GM19351 (cell line): Measurements from ENCODE around the gene HES3.

ENCODE experiments used
- ATAC-seq: cut with Tn5 transposase; IDR thresholded peaks from one replicate; pipeline ENCODE4 v1.9.1; 2021; ENCODE audit warnings: mild to moderate bottlenecking, moderate library complexity; ENCODE audit not compliant: unreplicated experiment

HES3 gene

GRCh38 chr1:6245086-6245868 lies 1.3 kb downstream of the HES3 start:
- peak; percentile 62 for ATAC-seq

DNA sequence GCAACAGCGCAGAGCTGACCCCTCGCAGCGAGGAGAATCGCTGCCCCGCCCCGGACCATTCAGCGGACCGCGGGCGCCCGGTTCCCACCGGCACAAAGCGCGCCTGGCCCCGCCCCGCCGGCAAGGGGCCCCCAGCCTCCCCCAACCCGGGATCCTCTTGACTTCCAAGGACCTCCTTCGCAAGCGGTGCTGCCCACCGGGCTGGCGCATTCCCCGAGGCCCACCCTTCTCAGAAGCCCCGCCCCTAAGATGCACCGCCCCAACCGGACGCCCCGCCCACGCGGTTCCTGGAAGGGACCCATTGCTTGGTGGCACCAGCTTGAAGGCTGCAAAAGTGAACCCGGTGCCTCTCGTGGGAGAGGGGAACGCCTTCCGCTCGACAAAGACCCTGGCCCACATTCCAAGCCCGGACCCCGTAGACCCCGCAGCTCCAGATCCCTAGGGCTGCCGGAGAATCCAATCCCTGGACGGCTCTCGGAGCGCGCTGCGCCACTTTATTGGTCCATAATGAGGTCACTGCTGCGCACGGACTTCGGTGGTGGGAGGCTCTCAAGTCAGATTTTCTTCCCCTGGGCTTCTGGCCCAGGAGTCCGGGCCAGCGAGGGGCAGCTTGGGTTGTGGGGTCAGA lies 2.0 kb downstream of the HES3 start:
- no peak for ATAC-seq

- no peak for ATAC-seq
Measured at GRCh38 chr1:6246497-6247467, 2.8 kb downstream of the HES3 start.

GRCh38 chr1:6247651-6248050 lies 3.7 kb downstream of the HES3 start:
- no peak for ATAC-seq

DNA sequence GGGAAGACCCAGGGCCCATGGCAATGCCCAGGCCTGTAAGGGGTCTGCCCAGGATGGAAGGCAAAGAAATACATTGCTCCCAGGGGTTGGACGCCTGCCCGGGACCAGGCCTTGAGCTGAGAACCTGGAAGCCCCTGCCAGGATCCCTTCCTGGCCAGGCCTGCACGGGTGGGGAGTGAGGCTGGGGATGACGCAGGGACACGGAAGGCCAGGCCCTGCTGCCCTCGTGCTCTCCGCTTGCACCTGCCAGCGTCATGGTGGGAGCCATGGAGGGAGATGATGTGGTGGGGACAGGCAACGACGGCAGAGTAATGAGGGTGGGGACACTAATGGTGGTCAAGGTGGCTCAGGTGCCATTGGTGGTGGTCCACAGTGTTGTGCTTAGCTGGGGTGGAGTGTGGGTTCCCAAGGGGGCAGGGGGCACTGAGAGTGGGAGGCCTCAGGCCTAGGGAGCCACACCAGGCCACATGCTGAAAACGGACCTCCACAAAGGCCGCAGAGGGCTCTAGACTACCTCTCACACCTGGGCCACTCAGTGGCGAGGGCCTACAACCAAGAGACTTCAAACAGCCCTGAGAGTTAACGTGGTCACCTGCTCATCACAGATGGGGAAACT lies 4.3 kb downstream of the HES3 start:
- no peak for ATAC-seq

GRCh38 chr1:6248932-6249738 lies 5.2 kb downstream of the HES3 start:
- no peak for ATAC-seq

- no peak for ATAC-seq
Measured at GRCh38 chr1:6249739-6250689, 6.0 kb downstream of the HES3 start.

GRCh38 chr1:6251233-6251632 lies 7.3 kb downstream of the HES3 start:
- no peak for ATAC-seq

- ATAC-seq, result no peak
Measured at GRCh38 chr1:6251681-6252373, 7.8 kb downstream of the HES3 start.

DNA sequence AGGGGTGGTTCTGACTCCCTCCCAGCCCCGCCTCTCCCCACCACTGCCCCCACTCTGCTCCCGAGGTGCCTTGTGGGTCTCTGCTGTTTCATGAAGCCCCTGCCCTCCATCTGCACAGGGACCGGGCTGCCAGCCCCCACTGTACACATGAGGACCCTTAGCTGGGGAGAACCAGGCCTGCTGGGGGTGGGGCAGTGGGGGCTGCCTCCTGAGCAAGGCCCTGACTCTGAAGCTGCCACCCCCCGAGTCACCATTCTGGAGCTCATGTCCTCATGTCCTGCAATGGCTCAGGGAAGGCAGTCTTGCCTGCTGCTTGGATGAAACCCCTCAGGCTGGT lies 8.4 kb downstream of the HES3 start:
- no peak for ATAC-seq

DNA sequence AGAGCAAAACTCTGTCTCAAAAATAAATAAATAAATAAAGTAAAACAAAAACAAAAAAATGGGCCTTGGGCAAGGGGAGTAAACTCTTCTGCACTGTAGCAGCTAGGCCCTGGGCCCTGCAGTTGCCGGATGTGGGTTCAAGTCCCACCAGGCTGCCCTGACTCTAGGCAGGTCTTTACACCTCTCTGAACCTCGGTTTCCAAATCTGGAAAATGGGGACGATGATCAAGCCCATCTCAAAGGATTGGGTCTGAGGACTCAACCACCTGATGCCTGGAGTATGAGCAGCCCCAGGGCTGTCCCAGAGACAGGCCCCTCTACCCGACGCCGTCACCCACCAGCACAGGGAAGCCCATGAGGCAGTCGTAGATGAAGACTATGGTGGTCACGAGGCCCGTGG lies 9.4 kb downstream of the HES3 start:
- ATAC-seq, result no peak

DNA sequence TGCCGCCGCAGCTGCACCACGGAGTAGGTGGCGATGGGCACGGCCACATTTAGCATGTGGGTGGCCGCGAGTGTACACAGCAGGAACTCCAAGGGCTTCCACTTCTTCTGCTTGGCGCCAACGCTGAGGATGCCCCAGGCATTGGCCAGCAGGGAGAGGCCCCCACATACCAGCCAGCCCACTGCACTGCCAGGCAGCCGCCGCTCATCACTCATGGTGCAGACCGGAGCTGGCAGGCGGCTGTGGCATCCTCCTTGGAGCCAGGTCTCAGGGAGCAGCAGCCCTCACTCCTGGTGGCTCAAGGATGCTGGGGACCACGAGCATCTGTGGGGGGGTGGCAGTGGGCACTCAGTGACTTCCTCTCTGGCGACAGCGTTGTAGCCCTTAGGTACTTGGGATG lies 10.7 kb downstream of the HES3 start:
- no peak for ATAC-seq

GRCh38 chr1:6256645-6257044 lies 12.7 kb downstream of the HES3 start:
- ATAC-seq, result no peak

- ATAC-seq, result no peak
Measured at GRCh38 chr1:6257541-6258069, 13.6 kb downstream of the HES3 start.

DNA sequence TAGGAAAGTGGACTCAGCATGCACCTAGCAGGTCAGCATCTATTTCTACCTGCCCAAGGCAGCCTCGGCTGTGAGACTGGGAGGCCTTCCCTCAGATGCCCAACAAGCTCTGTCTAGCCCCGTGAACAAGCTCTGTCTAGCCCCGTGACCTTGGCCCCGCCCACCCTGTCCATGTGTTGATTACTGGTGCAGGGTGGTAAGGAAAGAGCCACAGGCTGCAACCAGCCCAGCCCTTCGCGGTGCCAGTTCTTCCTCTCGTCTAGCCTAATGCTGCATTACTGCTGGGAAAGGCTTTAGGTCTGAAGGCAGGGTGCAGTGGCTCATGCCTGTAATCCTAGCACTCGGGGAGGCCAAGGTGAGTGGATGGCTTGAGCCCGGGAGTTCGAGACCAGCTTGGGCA lies 14.7 kb downstream of the HES3 start:
- no peak for ATAC-seq

DNA sequence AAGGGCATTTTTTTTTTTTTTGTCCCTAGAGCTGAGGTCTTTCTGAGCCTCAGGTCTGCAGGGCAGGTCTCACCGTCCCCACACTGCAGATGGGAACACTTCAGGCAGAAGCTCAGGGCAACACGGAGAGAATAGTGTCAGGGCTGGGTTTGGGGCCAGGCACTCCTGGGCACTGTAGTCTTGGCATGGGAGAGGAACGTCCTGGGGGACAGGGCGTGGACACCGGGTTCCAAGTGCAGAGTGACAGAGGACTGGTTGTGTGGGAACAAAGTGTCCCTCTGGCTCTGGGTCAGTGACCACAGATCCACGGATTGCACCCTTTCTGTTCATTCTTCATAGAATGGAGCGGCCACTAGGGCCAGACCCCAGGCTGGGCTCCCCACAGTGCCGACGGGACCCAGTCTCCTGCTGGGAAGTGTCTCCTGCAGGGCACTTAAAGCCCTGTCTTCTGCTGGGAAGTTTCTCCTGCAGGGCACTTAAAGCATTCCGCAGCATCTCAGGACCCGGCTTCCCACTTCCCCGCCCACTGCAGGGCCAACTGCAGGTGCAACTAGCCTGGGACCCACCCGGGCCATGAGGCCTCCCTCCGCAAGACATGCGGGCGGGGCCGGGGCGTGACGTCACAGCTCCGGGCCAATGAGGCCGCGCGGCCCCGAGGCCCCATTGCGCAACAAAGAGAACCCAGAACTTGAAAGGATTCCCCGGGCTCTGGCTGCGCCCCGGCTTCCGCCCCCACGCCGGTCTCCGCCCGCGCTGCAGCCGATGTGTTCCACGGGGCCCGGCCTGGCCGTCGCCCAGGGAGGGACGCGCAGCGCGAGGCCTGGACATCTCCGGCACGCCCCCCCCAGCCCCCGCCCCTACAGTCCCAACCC lies 15.7 kb downstream of the HES3 start:
- ATAC-seq, result peak; percentile 67

GRCh38 chr1:6260433-6260934 lies 16.5 kb downstream of the HES3 start:
- ATAC-seq, result peak; percentile 29
